NOMO-1 treated with dmso at 0.1 percent for 144 hours (cell line): ENCODE data around the gene RSPH1.

Experiments used
- DNase-seq: peaks from one replicate; lab custom pipeline; 2025; ENCODE audit not compliant: unreplicated experiment; lab: John Stamatoyannopoulos, UW

The RSPH1 gene

DNA sequence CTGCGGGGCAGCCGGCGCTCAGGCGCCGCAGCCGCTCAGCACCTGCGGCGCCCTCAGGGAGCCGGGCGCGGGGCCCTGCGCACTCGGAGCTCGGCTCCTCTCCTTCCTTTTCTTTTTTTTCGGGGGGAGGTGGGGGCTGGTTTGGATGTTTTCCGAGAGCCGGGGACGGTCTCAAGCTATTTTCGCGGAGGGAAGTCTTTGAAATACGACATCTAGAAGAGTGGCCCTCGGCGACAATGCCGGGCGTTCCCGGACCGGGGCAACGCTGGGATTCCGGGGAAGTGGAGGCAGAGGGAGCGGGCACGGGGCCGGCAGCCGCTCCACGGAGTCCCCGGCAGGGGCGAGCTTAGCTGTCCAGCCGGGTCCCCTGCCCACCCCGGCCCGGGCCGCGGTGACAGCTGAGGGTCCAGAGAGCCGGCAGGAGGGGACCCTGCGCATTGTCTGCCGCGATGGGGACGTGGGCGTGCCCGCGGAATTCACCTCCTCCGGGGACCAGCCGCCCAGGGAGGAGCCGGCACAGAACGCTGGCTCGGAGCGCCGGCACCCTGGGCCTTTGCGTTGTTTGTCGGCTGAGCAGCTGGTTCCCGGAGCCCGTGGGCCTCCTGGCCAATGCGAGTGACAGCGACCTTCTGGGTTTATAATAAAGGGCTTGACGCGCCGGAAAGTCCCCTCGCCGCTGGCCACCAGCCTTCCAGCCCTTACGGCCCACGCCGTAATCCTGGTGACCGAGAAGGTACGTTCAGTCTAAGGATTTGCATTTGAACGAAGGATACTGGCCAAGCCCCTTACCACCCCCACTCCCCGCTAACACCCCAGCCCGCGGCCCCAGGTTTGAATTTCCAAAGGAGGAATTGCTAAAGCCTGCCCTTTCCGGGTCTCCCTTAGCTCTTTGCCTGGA lies 18.2 kb upstream of the RSPH1 start:
- peak; percentile 3 for DNase-seq

DNA sequence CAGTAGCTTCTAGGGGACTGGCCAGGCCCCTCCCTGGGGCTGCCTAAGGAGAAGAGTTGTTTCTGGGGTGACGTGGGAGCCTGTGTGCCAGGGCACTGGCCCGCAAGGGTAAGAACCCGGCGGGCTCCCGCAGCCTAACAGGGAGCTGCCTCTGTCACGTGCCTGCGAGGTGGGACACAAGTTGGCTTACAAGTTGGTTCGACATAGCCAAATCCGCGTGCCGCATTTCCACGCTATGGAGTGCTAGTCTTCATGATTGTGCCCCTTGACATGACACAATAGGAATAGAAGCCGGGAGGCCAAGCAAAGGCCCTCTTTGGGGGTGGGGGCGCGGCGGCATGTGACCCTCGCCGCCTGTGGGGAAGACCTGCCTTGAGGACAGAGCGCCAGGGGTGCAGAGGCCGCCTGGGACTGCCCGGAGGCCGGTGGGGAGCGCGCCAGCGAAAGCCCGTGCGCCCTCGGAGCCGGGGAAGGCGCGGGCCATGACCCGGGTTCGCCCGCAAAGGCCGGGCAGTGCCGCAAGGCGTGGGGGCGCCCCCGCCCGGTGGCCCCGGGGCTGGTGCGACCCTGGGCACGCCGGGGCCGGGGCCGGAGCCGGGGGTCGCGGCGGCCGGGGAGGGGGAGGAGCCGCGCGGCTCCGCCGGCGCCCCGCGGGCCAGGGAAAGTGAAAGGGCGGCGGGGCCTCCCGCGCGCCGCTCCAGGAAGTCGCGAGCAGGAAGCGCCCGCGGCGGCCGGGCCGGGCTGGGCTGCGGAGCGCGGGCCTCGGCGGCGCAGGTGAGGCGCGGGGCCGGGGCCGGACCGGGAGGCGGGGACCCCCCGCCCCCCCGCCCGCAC lies 17.3 kb upstream of the RSPH1 start, which contains the start of gene SLC37A1:
Gene SLC37A1, plus strand, starts transcription at position 702 of the 834 bp plus-strand sequence. CDS start 4,603 bp downstream, outside the sequence.
- DNase-seq = no peak

GRCh38 chr21:42512346-42513034 lies 16.5 kb upstream of the RSPH1 start:
- DNase-seq = no peak

DNA sequence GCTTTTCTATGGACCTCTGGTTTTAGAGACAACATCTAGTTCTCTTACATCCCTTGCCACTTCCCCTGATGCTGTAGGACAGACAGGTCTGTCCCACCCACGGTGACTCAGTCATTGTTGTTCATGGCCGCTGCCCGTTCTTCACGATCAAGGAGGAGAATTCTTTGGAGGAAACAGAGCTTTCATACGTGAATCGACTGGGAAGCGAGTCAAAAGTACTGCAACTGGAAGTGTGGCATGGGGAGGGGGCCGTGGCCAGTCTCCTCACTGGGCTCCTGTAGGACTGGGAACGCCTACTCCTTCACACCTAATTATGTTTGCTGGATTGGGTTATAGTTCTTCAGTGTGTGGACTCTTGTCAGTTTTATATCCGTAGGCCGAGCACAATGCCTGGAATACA lies 13.2 kb upstream of the RSPH1 start:
- DNase-seq = no peak

DNA sequence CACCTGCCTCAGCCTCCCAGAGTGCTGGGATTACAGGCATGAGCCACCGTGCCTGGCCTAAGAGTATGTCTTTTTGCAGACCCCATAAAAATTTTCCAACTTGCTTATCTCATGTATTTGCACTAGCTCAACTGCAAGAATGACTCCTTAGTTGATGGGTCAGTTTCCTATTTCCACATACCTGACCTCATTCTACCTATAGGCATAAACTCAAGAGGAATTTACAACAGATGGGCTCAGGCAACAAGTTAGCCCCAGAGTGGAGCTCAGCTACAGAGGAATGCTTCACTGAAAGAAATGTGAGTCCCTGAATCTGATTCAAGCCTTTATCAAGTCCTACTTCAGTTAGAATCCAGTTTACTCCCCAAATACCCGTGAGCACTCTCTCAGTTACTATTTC lies 12.3 kb upstream of the RSPH1 start:
- DNase-seq = no peak

- no peak for DNase-seq
These were observed 11.4 kb upstream of the RSPH1 start for GRCh38 chr21:42507418-42507817.

DNA sequence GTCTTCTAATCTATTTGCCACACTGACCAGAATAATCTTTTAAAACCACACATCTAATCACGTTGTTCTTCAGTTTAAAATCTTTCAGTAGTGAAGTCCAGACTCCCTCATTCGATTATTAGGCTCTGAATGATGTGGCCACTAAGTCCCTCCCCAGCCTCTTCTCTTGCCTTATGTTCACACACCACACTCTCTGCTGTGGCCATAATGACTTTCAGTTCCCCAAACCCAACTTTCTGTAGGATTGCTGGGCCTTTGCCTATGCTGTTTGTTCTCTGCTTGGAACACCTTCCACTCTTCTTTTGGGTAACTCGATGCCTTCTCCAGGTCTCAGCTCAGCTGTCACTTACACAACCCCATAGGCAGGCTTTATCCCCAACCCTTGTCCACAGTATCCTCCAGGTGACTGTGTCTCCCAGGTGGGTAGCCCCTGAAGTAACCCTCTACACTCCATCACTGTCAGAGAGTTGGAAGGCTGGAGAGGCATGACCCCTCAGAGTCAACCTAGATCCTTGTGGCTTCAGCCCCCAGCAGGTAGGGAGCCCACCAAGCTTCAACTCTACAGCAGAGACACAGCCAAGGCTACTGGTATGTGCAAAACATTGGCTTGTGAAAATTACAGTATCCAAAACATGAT lies 9.2 kb upstream of the RSPH1 start:
- peak; percentile 78 for DNase-seq

DNA sequence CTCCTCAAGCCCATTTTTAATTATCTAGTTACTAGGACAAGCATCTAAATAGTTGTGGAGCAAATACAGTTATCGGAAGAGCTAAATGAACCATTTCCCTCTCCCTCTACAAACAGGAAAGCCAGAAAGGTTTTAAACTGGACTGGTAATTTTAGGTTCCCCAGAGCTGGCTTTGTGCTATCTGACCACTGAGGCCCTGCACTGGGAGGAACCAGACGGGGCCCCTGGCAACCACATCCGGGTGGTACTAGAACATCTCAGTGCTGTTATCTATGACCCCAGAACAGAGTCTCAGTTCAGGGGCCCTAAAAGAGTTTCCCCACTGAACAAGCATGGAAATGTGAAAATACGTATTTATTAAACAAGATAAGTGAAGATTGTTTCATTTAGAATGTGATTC lies 7.7 kb upstream of the RSPH1 start:
- peak; percentile 6 for DNase-seq

- no peak for DNase-seq
These were observed 4.7 kb upstream of the RSPH1 start for GRCh38 chr21:42500736-42501135.

DNA sequence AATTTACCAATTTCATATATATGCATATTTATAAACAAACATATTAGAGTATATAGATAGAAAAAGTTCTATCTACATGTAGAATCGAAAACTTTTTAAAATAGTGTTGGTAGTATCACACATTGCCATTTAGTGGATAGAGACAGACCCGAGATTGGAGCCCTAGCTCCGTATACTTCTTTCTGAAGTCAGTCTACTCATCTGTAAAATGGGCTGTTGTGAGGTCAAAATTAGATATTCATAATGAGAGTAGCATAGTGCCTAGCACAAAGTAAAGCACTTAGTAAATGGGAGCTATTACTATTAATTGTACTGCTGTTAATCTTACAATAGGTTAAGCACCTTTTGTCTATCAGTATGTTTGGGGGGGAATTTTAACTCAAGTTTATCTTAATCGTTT lies 4.2 kb upstream of the RSPH1 start:
- DNase-seq = no peak

DNA sequence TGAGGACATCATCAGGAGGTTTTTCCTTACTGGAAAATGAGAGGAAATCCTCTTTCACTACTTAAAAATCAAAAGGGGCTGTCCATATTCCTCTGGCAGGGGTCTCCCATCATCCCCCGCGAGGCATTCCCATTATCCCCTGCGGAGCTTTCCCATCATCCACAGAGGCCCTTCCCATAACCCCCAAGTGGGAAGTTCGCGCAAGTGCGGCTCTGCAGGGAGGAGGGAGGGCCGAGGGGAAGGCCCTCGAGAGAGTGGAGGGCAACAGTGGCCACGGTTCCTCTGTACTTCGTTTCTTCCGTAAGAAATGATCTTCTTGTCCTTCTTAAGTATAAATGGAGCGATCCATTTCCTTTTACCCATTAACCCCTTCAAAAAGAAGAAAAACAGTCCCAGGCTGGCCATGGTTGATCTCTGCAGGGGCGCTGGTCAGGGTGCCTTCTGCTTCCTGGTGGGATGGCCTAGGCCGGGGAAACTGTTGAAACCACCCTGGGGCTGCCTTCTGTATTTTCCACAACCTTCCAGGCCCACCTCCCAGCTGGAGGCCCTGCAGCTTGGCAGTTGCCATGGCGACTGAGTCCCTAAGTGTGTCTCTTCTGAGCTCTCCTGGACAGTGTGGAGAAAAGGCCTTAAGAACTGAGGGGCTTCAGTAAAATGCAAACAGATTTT lies 3.6 kb upstream of the RSPH1 start:
- DNase-seq = no peak

- no peak for DNase-seq
These were observed 2.0 kb upstream of the RSPH1 start for GRCh38 chr21:42498012-42498411.

- DNase-seq = no peak
These were observed 797 bp upstream of the RSPH1 start for GRCh38 chr21:42496839-42497202.

GRCh38 chr21:42495765-42496119 lies 282 bp downstream of the RSPH1 start:
- no peak for DNase-seq

- no peak for DNase-seq
These were observed 997 bp downstream of the RSPH1 start for GRCh38 chr21:42495027-42495426.

GRCh38 chr21:42493109-42494060 lies 2.6 kb downstream of the RSPH1 start:
- DNase-seq = no peak

GRCh38 chr21:42492201-42492600 lies 3.8 kb downstream of the RSPH1 start:
- DNase-seq = no peak

- no peak for DNase-seq
These were observed 4.7 kb downstream of the RSPH1 start for GRCh38 chr21:42491328-42491727.

DNA sequence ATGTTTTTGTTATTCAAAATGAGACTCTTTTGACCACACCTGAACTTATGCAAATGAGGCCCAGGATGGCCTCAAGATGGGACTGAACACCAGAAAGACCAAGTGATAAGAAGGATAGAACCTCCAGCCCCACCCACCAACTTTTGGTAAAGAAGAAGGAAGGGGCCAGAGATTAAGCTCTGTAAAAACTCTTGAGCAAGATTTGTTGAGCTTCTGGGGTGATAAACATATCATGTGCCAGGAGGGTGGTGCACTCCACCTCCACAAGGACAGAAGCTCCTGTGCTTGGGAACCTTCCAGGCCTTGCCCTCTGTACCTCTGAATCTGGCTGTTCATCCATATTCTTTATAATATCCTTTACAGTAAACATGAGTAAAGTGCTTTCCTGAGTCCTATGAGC lies 5.3 kb downstream of the RSPH1 start:
- DNase-seq = no peak
